SJSA1 (cell line): ENCODE measurements around the gene RCAN1. TPM values are rescaled to one million over a fixed set of nuclear protein-coding genes. Genes with fewer than 3 reads are reported as not detected.

Experiments used
- DNase-seq, 2 experiments: peaks; one replicate each; pipeline ENCODE4 v3.0.0-alpha.2; 2015 to 2020; ENCODE audit warnings: low spot score in 2 of 2, low read depth in 1 of 2
- H3K27ac ChIP-seq: fragments of 250-450 bp; sonication (Bioruptor Pico); 2 replicates; pipeline ENCODE4 v1.5.1; 2020; ENCODE audit warnings: mild to moderate bottlenecking, moderate library complexity
- H3K27me3 ChIP-seq: fragments of 250-450 bp; sonication (Bioruptor Pico); replicated peaks from 2 replicates; pipeline ENCODE4 v1.5.1; 2020; ENCODE audit warnings: mild to moderate bottlenecking, moderate library complexity
- H3K36me3 ChIP-seq: fragments of 250-450 bp; sonication (Bioruptor Pico); 2 replicates; pipeline ENCODE4 v1.5.1; 2020; ENCODE audit warnings: mild to moderate bottlenecking
- H3K4me1 ChIP-seq: fragments of 250-450 bp; sonication (Bioruptor Pico); replicated peaks from 2 replicates; pipeline ENCODE4 v1.6.1; 2021; ENCODE audit warnings: mild to moderate bottlenecking
- H3K4me3 ChIP-seq: fragments of 250-450 bp; sonication (Bioruptor Pico); 2 replicates; pipeline ENCODE4 v1.5.1; 2020; ENCODE audit warnings: mild to moderate bottlenecking
- H3K9me3 ChIP-seq: fragments of 250-450 bp; sonication (Bioruptor Pico); replicated peaks from 2 replicates; pipeline ENCODE4 v1.5.1; 2020; ENCODE audit warnings: mild to moderate bottlenecking
- total RNA-seq: library from RNA; depleted of rRNA; stranded (reverse); fragments of >200 nt; shearing (Covaris generic); gene quantifications from 2 replicates; pipeline ENCODE4 v1.2.3, GENCODE V29; 2014

RCAN1 gene
- total RNA-seq, 1 experiment from 2014 or later, result 132 TPM

- H3K4me1 ChIP-seq, result peaks cover 43% of the 10 kb centered on the region
- no peaks in the 10 kb centered on the region for H3K27me3 ChIP-seq
- H3K27ac ChIP-seq, result peak overlapping the region; percentile 97
- DNase-seq, result peak; percentile 91 to 98
- H3K4me3 ChIP-seq, result peak overlapping the region; percentile 5; the same call in 1 of the 2 replicates
- no peaks in the 10 kb centered on the region for H3K36me3 ChIP-seq
- H3K9me3 ChIP-seq, result no peaks in the 10 kb centered on the region; the same call in 1 of the 2 replicates
These were observed 69.6 kb downstream of the RCAN1 start for GRCh38 chr21:34545079-34545884.

GRCh38 chr21:34544032-34544496 is 70.8 kb downstream of the RCAN1 start:
- H3K4me1 ChIP-seq, result peaks cover 42% of the 10 kb centered on the region

GRCh38 chr21:34543017-34543416 is 71.9 kb downstream of the RCAN1 start:
- H3K9me3 ChIP-seq, result no peaks in the 10 kb centered on the region; the same call in 1 of the 2 replicates
- no peaks in the 10 kb centered on the region for H3K36me3 ChIP-seq
- H3K4me3 ChIP-seq, result no peak overlapping the region
- no peaks in the 10 kb centered on the region for H3K27me3 ChIP-seq
- no peak for DNase-seq
- H3K4me1 ChIP-seq, result peaks cover 39% of the 10 kb centered on the region
- no peak overlapping the region for H3K27ac ChIP-seq

More at GRCh38 chr21:34544032-34544496, 70.8 kb downstream of the RCAN1 start:
- H3K36me3 ChIP-seq, result no peaks in the 10 kb centered on the region
- H3K27ac ChIP-seq, result peak overlapping the region; percentile 97
- peak; percentile 69 to 88 for DNase-seq
- no peaks in the 10 kb centered on the region; the same call in 1 of the 2 replicates for H3K9me3 ChIP-seq
- no peak overlapping the region for H3K4me3 ChIP-seq
- no peaks in the 10 kb centered on the region for H3K27me3 ChIP-seq

- no peaks in the 10 kb centered on the region; the same call in 1 of the 2 replicates for H3K9me3 ChIP-seq
- no peaks in the 10 kb centered on the region for H3K36me3 ChIP-seq
- no peak for DNase-seq
- no peak overlapping the region for H3K4me3 ChIP-seq
- peaks cover 45% of the 10 kb centered on the region for H3K4me1 ChIP-seq
- no peak overlapping the region for H3K27ac ChIP-seq
- H3K27me3 ChIP-seq, result no peaks in the 10 kb centered on the region
These were observed 74.7 kb downstream of the RCAN1 start for GRCh38 chr21:34540206-34540605.

- DNase-seq, result no peak
- Histone ChIP-seq H3K27me3 (no peaks in the 10 kb centered on the region), H3K27ac (no peak overlapping the region), H3K4me3 (no peak overlapping the region), H3K4me1 (peaks cover 45% of the 10 kb centered on the region), H3K36me3 (no peaks in the 10 kb centered on the region), H3K9me3 (no peaks in the 10 kb centered on the region)
These were observed 77.1 kb downstream of the RCAN1 start for GRCh38 chr21:34537838-34538237.

- H3K27ac ChIP-seq, result peak overlapping the region; percentile 8
- peaks cover 45% of the 10 kb centered on the region for H3K4me1 ChIP-seq
- H3K36me3 ChIP-seq, result no peaks in the 10 kb centered on the region
- H3K27me3 ChIP-seq, result no peaks in the 10 kb centered on the region
- no peak for DNase-seq
- H3K4me3 ChIP-seq, result no peak overlapping the region
- no peaks in the 10 kb centered on the region for H3K9me3 ChIP-seq
These were observed 78.1 kb downstream of the RCAN1 start for GRCh38 chr21:34536820-34537219.

GRCh38 chr21:34536311-34536710 is 78.6 kb downstream of the RCAN1 start:
- Histone ChIP-seq H3K36me3 (no peaks in the 10 kb centered on the region), H3K4me3 (no peak overlapping the region), H3K9me3 (no peaks in the 10 kb centered on the region), H3K27me3 (no peaks in the 10 kb centered on the region), H3K4me1 (peaks cover 45% of the 10 kb centered on the region), H3K27ac (no peak overlapping the region)
- no peak for DNase-seq

GRCh38 chr21:34535886-34536285 is 79.0 kb downstream of the RCAN1 start:
- Histone ChIP-seq H3K4me3 (no peak overlapping the region), H3K27ac (no peak overlapping the region), H3K36me3 (no peaks in the 10 kb centered on the region), H3K27me3 (no peaks in the 10 kb centered on the region), H3K9me3 (no peaks in the 10 kb centered on the region), H3K4me1 (peaks cover 49% of the 10 kb centered on the region)
- DNase-seq, result no peak

GRCh38 chr21:34534522-34534921 is 80.4 kb downstream of the RCAN1 start:
- peak overlapping the region; percentile 54; the same call in 1 of the 2 replicates for H3K27ac ChIP-seq
- no peaks in the 10 kb centered on the region for H3K36me3 ChIP-seq
- H3K9me3 ChIP-seq, result no peaks in the 10 kb centered on the region
- H3K4me1 ChIP-seq, result peaks cover 58% of the 10 kb centered on the region
- no peak overlapping the region for H3K4me3 ChIP-seq
- DNase-seq, result peak; percentile 78
- H3K27me3 ChIP-seq, result no peaks in the 10 kb centered on the region

- Histone ChIP-seq H3K4me1 (peaks cover 58% of the 10 kb centered on the region), H3K27ac (peak overlapping the region; percentile 54), H3K27me3 (no peaks in the 10 kb centered on the region), H3K4me3 (no peak overlapping the region), H3K36me3 (no peaks in the 10 kb centered on the region), H3K9me3 (no peaks in the 10 kb centered on the region)
- no peak for DNase-seq
These were observed 81.0 kb downstream of the RCAN1 start for GRCh38 chr21:34533938-34534337.

GRCh38 chr21:34531399-34531798 is 83.5 kb downstream of the RCAN1 start:
- Histone ChIP-seq H3K9me3 (no peaks in the 10 kb centered on the region), H3K4me3 (no peak overlapping the region), H3K27me3 (no peaks in the 10 kb centered on the region), H3K27ac (no peak overlapping the region), H3K36me3 (no peaks in the 10 kb centered on the region), H3K4me1 (peaks cover 57% of the 10 kb centered on the region)
- no peak for DNase-seq

- Histone ChIP-seq H3K4me1 (peaks cover 47% of the 10 kb centered on the region), H3K36me3 (peaks cover 3% of the 10 kb centered on the region), H3K27me3 (no peaks in the 10 kb centered on the region), H3K9me3 (no peaks in the 10 kb centered on the region), H3K4me3 (no peak overlapping the region), H3K27ac (0 out of 2 replicates have a peak overlapping the region, but pooled peaks have one; percentile 16)
- no peak for DNase-seq
These were observed 84.7 kb downstream of the RCAN1 start for GRCh38 chr21:34530261-34530660.

GRCh38 chr21:34528131-34528561 is 86.8 kb downstream of the RCAN1 start:
- Histone ChIP-seq H3K27ac (no peak overlapping the region; the same call in 1 of the 2 replicates), H3K4me1 (peaks cover 44% of the 10 kb centered on the region), H3K27me3 (no peaks in the 10 kb centered on the region), H3K36me3 (peaks cover 24% of the 10 kb centered on the region), H3K4me3 (no peak overlapping the region), H3K9me3 (no peaks in the 10 kb centered on the region)
- DNase-seq, result no peak

GRCh38 chr21:34526618-34527290 is 88.2 kb downstream of the RCAN1 start:
- peaks cover 44% of the 10 kb centered on the region for H3K4me1 ChIP-seq
- peak overlapping the region; percentile 94 for H3K27ac ChIP-seq
- no peaks in the 10 kb centered on the region for H3K9me3 ChIP-seq
- no peaks in the 10 kb centered on the region for H3K27me3 ChIP-seq
- DNase-seq, result peak; percentile 96 to 98
- H3K4me3 ChIP-seq, result peak overlapping the region; percentile 45
- peaks cover 37% of the 10 kb centered on the region for H3K36me3 ChIP-seq
